A673 (cell line): Measurements from ENCODE around the gene HRH2. TPM values are rescaled to one million over a fixed set of nuclear protein-coding genes. Genes with fewer than 3 reads are reported as not detected.
"Not testable (repeated sequence)": the region's sequence is repeated elsewhere in the genome, so short reads cannot be mapped to it uniquely, and the experiment has no call there.

Source experiments
- BruUV-seq: library from RNA; stranded (reverse); fragments of 400-500 nt; replicated peaks from 2 replicates; lab custom pipeline; 2021; lab: Mats Ljungman, UMichigan
- CTCF ChIA-PET: fragments of 300-600 bp; sonication (Branson Sonifier 250); formaldehyde crosslinking; loops from one replicate; lab custom pipeline; 2022; ENCODE audit warnings: antibody characterized with exemption; lab: Charles Lee
- POLR2A ChIA-PET: fragments of 300-600 bp; sonication (Branson Sonifier 250); formaldehyde crosslinking; loops from one replicate; lab custom pipeline; 2022; ENCODE audit warnings: antibody characterized with exemption; ENCODE audit not compliant: low non-redundant PET; lab: Charles Lee
- DNase-seq: peaks from one replicate; pipeline ENCODE4 v3.0.0-alpha.2; 2015; ENCODE audit warnings: low spot score
- H3K27ac ChIP-seq: fragments of 200-600 bp; sonication (generic); 2 replicates; pipeline ENCODE4 v1.5.1; 2016; ENCODE audit warnings: mixed run types, low read depth, mild to moderate bottlenecking, mixed read lengths, antibody characterized with exemption, low read length; ENCODE audit not compliant: poor library complexity, severe bottlenecking
- H3K27me3 ChIP-seq: fragments of 200-600 bp; sonication (generic); replicated peaks from 2 replicates; pipeline ENCODE4 v1.6.1; 2017; ENCODE audit warnings: mixed run types, low read depth, mild to moderate bottlenecking, mixed read lengths, antibody characterized with exemption, low read length; ENCODE audit not compliant: insufficient read depth, poor library complexity
- H3K36me3 ChIP-seq: fragments of 200-600 bp; sonication (generic); 2 replicates; pipeline ENCODE4 v1.6.1; 2016; ENCODE audit warnings: mixed run types, mild to moderate bottlenecking, mixed read lengths, antibody characterized with exemption, low read length; ENCODE audit not compliant: insufficient read depth, poor library complexity, severe bottlenecking
- H3K4me1 ChIP-seq: fragments of 200-600 bp; sonication (generic); 2 replicates; pipeline ENCODE4 v1.6.1; 2017; ENCODE audit warnings: mixed run types, mild to moderate bottlenecking, mixed read lengths, antibody characterized with exemption, low read length; ENCODE audit not compliant: insufficient read depth, poor library complexity, severe bottlenecking
- H3K4me3 ChIP-seq: fragments of 200-600 bp; sonication (generic); 2 replicates; pipeline ENCODE4 v1.5.1; 2016; ENCODE audit warnings: low read depth, mixed run types, mild to moderate bottlenecking, mixed read lengths, low read length; ENCODE audit not compliant: poor library complexity, severe bottlenecking
- H3K9me3 ChIP-seq: fragments of 200-600 bp; sonication (generic); 2 replicates; pipeline ENCODE4 v1.6.1; 2016; ENCODE audit warnings: mixed run types, low read depth, mild to moderate bottlenecking, mixed read lengths, antibody characterized with exemption, low read length; ENCODE audit not compliant: poor library complexity, severe bottlenecking
- EZH2 ChIP-seq: fragments of 200-600 bp; sonication (generic); IDR thresholded peaks from 2 replicates; pipeline ENCODE4 v1.6.1; 2017; ENCODE audit warnings: borderline replicate concordance, low read depth, mild to moderate bottlenecking, mixed read lengths, antibody characterized with exemption, low read length; ENCODE audit not compliant: poor library complexity, severe bottlenecking
- intact Hi-C: fragments of 100-400 bp; cut with micrococcal nuclease; formaldehyde crosslinking; loops from one replicate; pipeline ENCODE4 v1.10.0; 2022; ENCODE audit not compliant: unreplicated experiment
- total RNA-seq: library from RNA; stranded (reverse); gene quantifications from 2 replicates; pipeline ENCODE4 v1.2.3, GENCODE V29; 2021
- TF ChIP-seq, protein P1 (sequence below): fragments of 300-800, 200-600 bp; sonication (generic); conservative IDR thresholded peaks from 2 replicates; pipeline ENCODE4 v1.5.1; 2017; ENCODE audit warnings: low read depth, mild to moderate bottlenecking, antibody characterized with exemption, low read length, moderate library complexity, mixed read lengths

Gene HRH2
- total RNA-seq, 1 experiment from 2014 or later: not detected

GRCh38 chr5:175717837-175718236, 60.0 kb downstream of the HRH2 start:
- intact Hi-C loops: loop anchor here (2.0 kb wide), 1 partner anchor 183 kb away; no protein-coding TSS in a partner anchor
- Histone ChIP-seq H3K27ac (no peak overlapping the region), H3K36me3 (no peaks in the 10 kb centered on the region), H3K4me3 (no peak overlapping the region), H3K4me1 (no peaks in the 10 kb centered on the region), H3K9me3 (no peaks in the 10 kb centered on the region), H3K27me3 (peaks cover 11% of the 10 kb centered on the region)
- TF ChIP-seq, protein P1, sequence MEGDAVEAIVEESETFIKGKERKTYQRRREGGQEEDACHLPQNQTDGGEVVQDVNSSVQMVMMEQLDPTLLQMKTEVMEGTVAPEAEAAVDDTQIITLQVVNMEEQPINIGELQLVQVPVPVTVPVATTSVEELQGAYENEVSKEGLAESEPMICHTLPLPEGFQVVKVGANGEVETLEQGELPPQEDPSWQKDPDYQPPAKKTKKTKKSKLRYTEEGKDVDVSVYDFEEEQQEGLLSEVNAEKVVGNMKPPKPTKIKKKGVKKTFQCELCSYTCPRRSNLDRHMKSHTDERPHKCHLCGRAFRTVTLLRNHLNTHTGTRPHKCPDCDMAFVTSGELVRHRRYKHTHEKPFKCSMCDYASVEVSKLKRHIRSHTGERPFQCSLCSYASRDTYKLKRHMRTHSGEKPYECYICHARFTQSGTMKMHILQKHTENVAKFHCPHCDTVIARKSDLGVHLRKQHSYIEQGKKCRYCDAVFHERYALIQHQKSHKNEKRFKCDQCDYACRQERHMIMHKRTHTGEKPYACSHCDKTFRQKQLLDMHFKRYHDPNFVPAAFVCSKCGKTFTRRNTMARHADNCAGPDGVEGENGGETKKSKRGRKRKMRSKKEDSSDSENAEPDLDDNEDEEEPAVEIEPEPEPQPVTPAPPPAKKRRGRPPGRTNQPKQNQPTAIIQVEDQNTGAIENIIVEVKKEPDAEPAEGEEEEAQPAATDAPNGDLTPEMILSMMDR: no peak
- no peak for TF ChIP-seq EZH2
- no peak for DNase-seq
- CTCF ChIA-PET: interaction anchor here (1.4 to 2.2 kb wide), 2 partner anchors 12 to 184 kb away, joined by 5 to 6 read pairs; no protein-coding TSS in a partner anchor
- no TSS peak for BruUV-seq
- POLR2A ChIA-PET: no interaction called here

GRCh38 chr5:175718401-175719108, 60.7 kb downstream of the HRH2 start:
- CTCF ChIA-PET: interaction anchor here (1.4 to 2.2 kb wide), 2 partner anchors 11 to 184 kb away, joined by 5 to 6 read pairs; no protein-coding TSS in a partner anchor
- BruUV-seq: no TSS peak
- intact Hi-C loops: loop anchor here (2.0 kb wide), 1 partner anchor 184 kb away; no protein-coding TSS in a partner anchor
- TF ChIP-seq, protein P1: peak; percentile 68
- TF ChIP-seq EZH2: no peak
- peak; percentile 37 for DNase-seq
- Histone ChIP-seq H3K4me3 (no peak overlapping the region), H3K4me1 (no peaks in the 10 kb centered on the region), H3K27me3 (peaks cover 6% of the 10 kb centered on the region), H3K27ac (no peak overlapping the region), H3K36me3 (no peaks in the 10 kb centered on the region), H3K9me3 (no peaks in the 10 kb centered on the region)
- POLR2A ChIA-PET: no interaction called here

GRCh38 chr5:175719109-175719432, 61.2 kb downstream of the HRH2 start:
- CTCF ChIA-PET: interaction anchor here (2.2 kb wide), 1 partner anchor 185 kb away, joined by 6 read pairs; no protein-coding TSS in a partner anchor
- H3K36me3 ChIP-seq, H3K4me1 ChIP-seq, DNase-seq, H3K27me3 ChIP-seq, BruUV-seq, H3K27ac ChIP-seq, H3K4me3 ChIP-seq, POLR2A ChIA-PET, H3K9me3 ChIP-seq: not testable (repeated sequence)
- intact Hi-C loops: loop anchor here (2.0 kb wide), 1 partner anchor 184 kb away; no protein-coding TSS in a partner anchor
